ENCODE measurements around the gene TH.

The TH gene

DNA sequence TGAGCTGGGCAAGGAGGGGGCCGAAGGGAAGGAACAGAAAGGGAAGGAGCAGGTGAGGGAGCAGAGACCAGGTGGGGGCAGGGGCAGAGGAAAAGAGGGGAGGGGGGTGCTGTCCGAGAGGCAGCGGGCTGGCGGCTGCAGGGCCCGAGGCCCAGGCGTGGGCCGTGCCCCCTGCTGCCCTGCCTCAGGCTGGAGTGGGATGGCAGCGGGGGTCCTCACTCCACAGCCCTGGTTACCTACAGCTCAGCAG is 34.7 kb downstream of the TH start:
- H3K27ac ChIP-seq (ENCODE audit: low read length): no peak overlapping the region
- peaks cover 82% of the 10 kb centered on the region for H3K27me3 ChIP-seq (replicated peaks; ENCODE audit: insufficient read depth, low read length)
- no peak overlapping the region for H3K9ac ChIP-seq (ENCODE audit: low read length)
- H3K4me2 ChIP-seq (ENCODE audit: low read depth, low read length): no peak overlapping the region
- no peak overlapping the region for H2AFZ ChIP-seq (ENCODE audit: low read length)
- H3K36me3 ChIP-seq (replicated peaks; ENCODE audit: insufficient read depth, low read length): no peaks in the 10 kb centered on the region
- H3K9me2 ChIP-seq (replicated peaks; ENCODE audit: insufficient read depth, low read length): no peaks in the 10 kb centered on the region
- no peaks in the 10 kb centered on the region for H3K4me1 ChIP-seq (ENCODE audit: low read length)
- H3F3A ChIP-seq (ENCODE audit: insufficient read depth, low read length): no peaks in the 10 kb centered on the region
- no peaks in the 10 kb centered on the region for H4K20me1 ChIP-seq (ENCODE audit: insufficient read depth, low read length)
- H3K4me3 ChIP-seq (ENCODE audit: low read length): no peak overlapping the region
- no peaks in the 10 kb centered on the region for H3K9me3 ChIP-seq (replicated peaks; ENCODE audit: insufficient read depth, low read length)
- DNase-seq: no peak
- TF ChIP-seq, protein P1, sequence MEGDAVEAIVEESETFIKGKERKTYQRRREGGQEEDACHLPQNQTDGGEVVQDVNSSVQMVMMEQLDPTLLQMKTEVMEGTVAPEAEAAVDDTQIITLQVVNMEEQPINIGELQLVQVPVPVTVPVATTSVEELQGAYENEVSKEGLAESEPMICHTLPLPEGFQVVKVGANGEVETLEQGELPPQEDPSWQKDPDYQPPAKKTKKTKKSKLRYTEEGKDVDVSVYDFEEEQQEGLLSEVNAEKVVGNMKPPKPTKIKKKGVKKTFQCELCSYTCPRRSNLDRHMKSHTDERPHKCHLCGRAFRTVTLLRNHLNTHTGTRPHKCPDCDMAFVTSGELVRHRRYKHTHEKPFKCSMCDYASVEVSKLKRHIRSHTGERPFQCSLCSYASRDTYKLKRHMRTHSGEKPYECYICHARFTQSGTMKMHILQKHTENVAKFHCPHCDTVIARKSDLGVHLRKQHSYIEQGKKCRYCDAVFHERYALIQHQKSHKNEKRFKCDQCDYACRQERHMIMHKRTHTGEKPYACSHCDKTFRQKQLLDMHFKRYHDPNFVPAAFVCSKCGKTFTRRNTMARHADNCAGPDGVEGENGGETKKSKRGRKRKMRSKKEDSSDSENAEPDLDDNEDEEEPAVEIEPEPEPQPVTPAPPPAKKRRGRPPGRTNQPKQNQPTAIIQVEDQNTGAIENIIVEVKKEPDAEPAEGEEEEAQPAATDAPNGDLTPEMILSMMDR (IDR thresholded peaks at IDR 0.05; ENCODE audit: low read length): no peak
- TF ChIP-seq EZH2 (optimal IDR thresholded peaks at IDR 0.05; ENCODE audit: low read depth, low read length) (no peak), EZH2phosphoT487 (IDR thresholded peaks at IDR 0.05; ENCODE audit: low read length) (no peak)
- no peaks in the 10 kb centered on the region for H3K79me2 ChIP-seq (ENCODE audit: low read length)

DNA sequence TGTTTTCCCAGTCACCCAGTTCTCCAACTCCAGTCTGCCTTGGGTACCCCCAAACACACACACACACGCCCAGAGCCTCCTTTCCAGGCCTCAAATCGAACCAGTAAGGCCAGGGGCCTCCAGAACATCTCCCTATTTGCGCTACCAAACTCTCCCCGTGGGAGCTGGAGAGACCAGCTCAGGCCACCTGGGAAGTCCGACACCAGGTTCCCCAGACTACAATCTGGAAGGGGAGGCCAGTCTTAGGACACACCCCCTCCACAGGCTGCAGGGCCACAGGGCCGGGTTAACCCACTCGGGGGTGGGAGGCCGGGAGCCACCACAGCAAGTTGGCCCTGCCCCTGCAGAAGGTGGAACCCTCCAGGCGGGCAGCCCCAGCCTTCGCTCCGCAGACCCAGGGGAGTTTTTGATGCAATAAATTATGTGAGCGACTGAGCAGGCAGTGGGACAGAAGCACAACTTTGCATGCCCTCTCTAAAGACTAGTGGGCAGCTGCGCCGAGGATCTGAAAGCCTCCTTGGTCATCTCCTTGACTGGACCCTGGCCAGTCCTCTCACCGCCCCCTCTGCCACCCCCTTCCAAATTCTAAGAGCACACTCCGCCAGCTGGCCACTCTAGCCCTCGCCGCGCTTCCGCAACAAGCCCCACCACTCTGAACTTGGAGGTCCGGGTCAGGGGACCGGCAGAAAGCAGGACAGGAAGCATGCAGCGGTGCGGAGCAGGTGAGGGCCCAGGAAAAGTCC is 35.2 kb downstream of the TH start:
- H3K9ac ChIP-seq (ENCODE audit: low read length): no peak overlapping the region
- no peaks in the 10 kb centered on the region for H3K79me2 ChIP-seq (ENCODE audit: low read length)
- peaks cover 82% of the 10 kb centered on the region for H3K27me3 ChIP-seq (replicated peaks; ENCODE audit: insufficient read depth, low read length)
- H3K27ac ChIP-seq (ENCODE audit: low read length): no peak overlapping the region
- no peaks in the 10 kb centered on the region for H3K36me3 ChIP-seq (replicated peaks; ENCODE audit: insufficient read depth, low read length)
- TF ChIP-seq EZH2phosphoT487 (IDR thresholded peaks at IDR 0.05; ENCODE audit: low read length) (no peak), EZH2 (optimal IDR thresholded peaks at IDR 0.05; ENCODE audit: low read depth, low read length) (no peak)
- TF ChIP-seq, protein P1 (IDR thresholded peaks at IDR 0.05; ENCODE audit: low read length): no peak
- no peaks in the 10 kb centered on the region for H3K9me2 ChIP-seq (replicated peaks; ENCODE audit: insufficient read depth, low read length)
- H3K4me2 ChIP-seq (ENCODE audit: low read depth, low read length): no peak overlapping the region
- H3F3A ChIP-seq (ENCODE audit: insufficient read depth, low read length): no peaks in the 10 kb centered on the region
- no peaks in the 10 kb centered on the region for H3K9me3 ChIP-seq (replicated peaks; ENCODE audit: insufficient read depth, low read length)
- no peak overlapping the region for H2AFZ ChIP-seq (ENCODE audit: low read length)
- DNase-seq: no peak
- H4K20me1 ChIP-seq (ENCODE audit: insufficient read depth, low read length): no peaks in the 10 kb centered on the region
- no peak overlapping the region for H3K4me3 ChIP-seq (ENCODE audit: low read length)
- H3K4me1 ChIP-seq (ENCODE audit: low read length): no peaks in the 10 kb centered on the region

DNA sequence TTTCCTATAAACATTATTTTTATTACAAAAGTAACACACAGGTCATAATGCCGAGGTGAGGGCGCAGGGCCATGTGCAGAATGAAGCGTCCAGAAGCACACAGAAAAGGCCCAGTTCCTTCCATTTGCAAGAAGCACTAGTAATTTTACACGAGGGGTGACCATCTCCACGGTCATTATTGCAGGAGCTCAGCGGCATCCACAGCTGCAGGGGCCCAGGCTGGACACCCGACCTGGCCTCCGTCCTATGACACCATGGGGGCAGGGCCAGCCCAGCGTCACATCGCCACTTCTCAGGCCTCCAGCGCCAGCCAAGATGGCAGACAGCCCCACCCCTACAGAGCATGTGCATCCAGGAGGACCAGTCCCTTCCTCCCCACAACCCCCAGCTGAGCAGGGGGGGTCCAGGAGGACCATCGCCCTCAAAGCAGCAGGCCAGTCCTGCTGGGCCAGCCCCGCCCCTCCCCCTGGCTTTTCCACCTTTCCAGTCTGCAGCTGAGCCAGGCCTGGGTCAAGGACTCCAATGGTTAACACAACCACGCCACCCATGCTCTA is 35.9 kb downstream of the TH start:
- Histone ChIP-seq H3F3A (ENCODE audit: insufficient read depth, low read length) (no peaks in the 10 kb centered on the region), H3K27me3 (replicated peaks; ENCODE audit: insufficient read depth, low read length) (peaks cover 82% of the 10 kb centered on the region), H3K36me3 (replicated peaks; ENCODE audit: insufficient read depth, low read length) (no peaks in the 10 kb centered on the region)

More for the DNA sequence above, 35.9 kb downstream of the TH start:
- no peak overlapping the region for H2AFZ ChIP-seq (ENCODE audit: low read length)
- H3K9me3 ChIP-seq (replicated peaks; ENCODE audit: insufficient read depth, low read length): no peaks in the 10 kb centered on the region
- H3K4me2 ChIP-seq (ENCODE audit: low read depth, low read length): no peak overlapping the region
- no peaks in the 10 kb centered on the region for H3K79me2 ChIP-seq (ENCODE audit: low read length)
- H3K27ac ChIP-seq (ENCODE audit: low read length): no peak overlapping the region
- no peak overlapping the region for H3K9ac ChIP-seq (ENCODE audit: low read length)
- H3K9me2 ChIP-seq (replicated peaks; ENCODE audit: insufficient read depth, low read length): no peaks in the 10 kb centered on the region
- no peak overlapping the region for H3K4me3 ChIP-seq (ENCODE audit: low read length)
- H4K20me1 ChIP-seq (ENCODE audit: insufficient read depth, low read length): no peaks in the 10 kb centered on the region
- no peak for TF ChIP-seq EZH2phosphoT487 (IDR thresholded peaks at IDR 0.05; ENCODE audit: low read length)
- TF ChIP-seq, protein P1 (IDR thresholded peaks at IDR 0.05; ENCODE audit: low read length): no peak
- TF ChIP-seq EZH2 (optimal IDR thresholded peaks at IDR 0.05; ENCODE audit: low read depth, low read length): no peak
- no peak for DNase-seq
- H3K4me1 ChIP-seq (ENCODE audit: low read length): no peaks in the 10 kb centered on the region

All from MM.1S (cell line).